Measurements from ENCODE around the gene FAM229B. TPM values are rescaled to one million over a fixed set of nuclear protein-coding genes. Genes with fewer than 3 reads are reported as not detected.
"Not testable (repeated sequence)": the region's sequence is repeated elsewhere in the genome, so short reads cannot be mapped to it uniquely, and the experiment has no call there.

FAM229B gene, protein sequence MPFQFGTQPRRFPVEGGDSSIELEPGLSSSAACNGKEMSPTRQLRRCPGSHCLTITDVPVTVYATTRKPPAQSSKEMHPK
- 25.0 TPM for total RNA-seq

DNA sequence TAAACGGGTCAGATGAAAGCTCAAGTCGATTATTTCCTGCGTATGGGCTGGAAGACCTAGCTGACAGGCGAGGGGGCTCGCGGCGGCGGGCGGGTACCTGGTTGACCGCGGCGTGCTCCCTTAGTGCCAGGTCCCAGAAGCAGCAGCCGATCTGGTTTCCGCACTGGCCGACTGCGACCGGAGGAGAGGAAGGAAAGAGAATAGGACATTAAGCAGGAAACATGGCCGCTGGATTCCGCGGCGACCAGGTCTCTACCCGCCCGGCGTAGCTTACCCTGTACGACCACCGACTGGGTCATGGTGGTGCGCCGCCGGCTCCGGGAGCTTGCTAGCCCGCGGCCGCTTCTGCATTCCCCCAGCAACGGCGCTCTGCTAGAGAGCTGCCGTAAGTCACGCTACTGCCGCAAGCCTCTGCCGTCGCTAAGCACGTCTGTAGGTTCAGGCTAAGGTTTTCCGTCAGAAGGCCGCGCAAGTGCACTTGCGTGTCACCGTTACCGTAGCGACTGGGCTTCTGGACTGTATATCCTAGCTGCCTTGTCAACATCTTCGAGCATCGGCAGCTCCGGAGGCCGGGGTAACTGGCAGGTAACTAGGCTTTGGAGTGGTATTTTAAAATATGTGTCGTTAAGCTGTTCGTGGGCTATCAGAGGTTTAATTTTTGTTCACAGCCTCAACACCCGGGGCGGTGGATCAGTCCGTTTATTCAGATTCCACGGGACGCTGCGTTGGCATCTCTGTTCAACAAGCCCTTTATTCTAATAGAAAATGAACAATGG, at the start of gene FAM229B, which contains the start of gene TUBE1:
Gene FAM229B (plus strand): TSS at position 456 of the 776 bp plus-strand sequence. CDS start 11,693 bp downstream, outside the sequence.
Gene TUBE1 (minus strand): TSS at position 347 of the 776 bp plus-strand sequence. CDS start 48 bp downstream, at position 299.
- peak; percentile 96 for DNase-seq (ENCODE audit: low spot score)

DNA sequence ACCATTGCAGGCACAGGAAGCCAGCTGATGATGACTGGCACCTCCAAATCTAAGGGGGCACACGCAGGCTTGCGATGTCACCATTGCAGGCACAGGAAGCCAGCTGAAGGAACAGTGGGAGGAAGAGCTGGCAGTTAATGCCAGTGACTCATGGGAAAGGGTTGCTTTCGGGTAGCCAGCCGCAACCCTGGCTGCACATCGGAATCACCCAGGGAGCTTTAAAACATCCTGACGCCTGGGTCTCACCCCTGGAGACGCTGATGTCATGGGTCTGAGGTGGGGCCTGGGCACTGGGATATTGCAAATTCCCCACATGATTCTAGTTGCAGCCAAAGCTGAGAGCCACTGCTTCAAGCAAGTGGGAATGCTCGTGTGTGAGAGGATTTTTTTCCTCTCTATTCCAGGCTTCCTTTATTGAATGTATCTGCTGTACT, 49.6 kb upstream of the FAM229B start:
- peak; percentile 54 for DNase-seq (ENCODE audit: low spot score)

DNA sequence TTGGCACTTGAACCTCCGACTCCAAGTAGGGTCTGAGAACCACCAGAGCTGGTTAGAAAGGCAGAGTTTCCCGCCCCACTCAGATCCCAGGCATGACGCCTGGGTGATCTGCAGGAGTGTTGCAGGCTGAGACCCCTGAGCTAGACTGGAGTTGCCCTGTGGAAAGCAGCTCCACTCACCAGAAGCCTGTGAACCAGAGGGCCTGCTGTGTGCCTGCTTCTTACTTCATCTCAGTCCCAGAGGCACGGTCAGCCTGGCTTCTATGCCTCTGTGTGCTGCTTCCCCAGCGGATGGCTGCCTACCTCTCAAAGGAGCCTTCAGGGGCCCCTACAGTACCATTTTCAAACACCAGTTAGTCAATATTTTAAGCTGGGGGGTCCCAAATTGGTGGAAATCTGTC, 49.1 kb upstream of the FAM229B start:
- no peak for DNase-seq (ENCODE audit: low spot score)

DNA sequence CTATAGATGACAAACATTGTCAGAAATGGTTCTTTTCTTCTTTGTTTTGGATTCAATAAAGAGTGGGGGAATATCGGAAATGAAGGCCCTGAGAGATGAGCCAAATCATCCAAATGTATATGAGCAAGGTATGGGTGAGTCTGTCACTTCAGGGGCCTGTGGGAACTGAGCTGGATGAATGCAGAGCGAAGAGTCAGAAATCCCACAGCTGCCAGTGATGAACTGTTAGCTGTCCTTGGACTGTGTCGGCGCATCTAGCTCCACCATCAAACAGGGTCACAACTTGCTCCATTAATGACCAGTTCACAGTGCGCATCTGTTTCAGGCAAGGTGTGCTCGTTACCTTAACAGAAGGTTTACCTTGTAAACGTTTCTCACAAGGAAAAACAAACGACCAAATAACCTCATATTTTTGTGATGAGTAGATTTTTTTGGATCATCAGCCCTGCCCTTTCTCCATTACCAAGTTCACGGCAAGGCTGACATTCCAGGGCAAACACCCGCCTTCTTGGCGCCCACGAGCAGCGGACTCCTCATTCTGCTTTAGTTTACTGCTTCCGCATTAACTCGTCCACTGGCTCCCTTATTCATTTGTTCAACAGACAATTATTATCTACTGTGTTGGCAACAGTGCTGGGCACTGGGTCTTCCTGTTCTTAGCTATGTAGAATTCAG, 48.5 kb upstream of the FAM229B start:
- no peak for DNase-seq (ENCODE audit: low spot score)

DNA sequence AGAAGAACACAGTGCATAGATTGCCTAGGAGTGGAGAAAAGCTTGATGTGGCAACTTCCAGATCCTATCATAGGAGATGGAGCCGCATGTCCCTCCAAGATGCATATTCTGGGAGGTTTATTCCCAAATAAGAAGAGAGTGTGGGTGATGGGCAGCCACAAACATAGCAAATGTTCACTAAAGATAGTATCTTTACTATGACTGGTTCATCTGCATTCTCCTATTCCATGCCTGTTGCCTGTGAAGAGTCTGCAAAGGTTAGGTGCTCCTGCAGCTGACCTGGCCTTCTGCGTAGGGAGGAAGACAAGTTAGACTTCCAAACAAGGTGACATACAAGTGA, 48.0 kb upstream of the FAM229B start:
- no peak for DNase-seq (ENCODE audit: low spot score)

DNA sequence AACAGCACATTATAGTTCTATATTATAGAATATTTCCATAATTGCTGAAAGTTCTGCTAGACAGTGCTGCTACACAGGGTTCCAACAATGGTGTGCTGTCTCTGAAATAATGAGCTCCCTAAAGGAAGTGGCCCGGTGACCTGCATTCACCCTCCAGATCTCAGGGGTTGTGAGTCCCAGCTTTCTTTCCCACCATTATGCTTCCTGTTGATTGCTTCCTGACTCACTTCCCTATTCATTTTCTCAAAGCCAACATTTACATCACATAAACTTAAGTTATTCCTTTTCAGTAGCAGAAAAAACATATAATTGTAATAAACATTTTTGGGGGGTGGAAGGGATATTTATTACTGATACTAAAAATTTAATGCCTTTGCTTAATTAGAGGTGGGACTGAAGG, 46.4 kb upstream of the FAM229B start:
- DNase-seq (ENCODE audit: low spot score), result no peak

DNA sequence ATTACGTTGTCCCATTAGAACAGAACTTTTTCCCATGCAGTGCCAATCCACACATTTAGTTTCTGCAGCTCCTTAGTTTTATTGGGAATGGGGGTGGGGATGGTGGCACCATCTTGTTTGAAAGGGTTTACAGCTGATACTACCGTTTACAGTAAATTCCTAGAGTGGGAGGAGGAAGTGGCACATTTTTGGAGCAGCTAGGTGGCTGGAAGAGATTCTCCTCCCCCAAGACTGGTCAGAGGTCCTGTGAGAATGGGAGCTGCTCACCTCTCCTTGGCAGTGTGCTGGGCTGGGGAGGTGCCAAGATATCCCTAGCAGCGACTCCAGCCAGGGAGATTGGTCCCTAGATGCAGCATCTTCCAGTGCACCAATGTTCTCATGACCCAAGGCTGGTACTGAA, 45.9 kb upstream of the FAM229B start:
- no peak for DNase-seq (ENCODE audit: low spot score)

DNA sequence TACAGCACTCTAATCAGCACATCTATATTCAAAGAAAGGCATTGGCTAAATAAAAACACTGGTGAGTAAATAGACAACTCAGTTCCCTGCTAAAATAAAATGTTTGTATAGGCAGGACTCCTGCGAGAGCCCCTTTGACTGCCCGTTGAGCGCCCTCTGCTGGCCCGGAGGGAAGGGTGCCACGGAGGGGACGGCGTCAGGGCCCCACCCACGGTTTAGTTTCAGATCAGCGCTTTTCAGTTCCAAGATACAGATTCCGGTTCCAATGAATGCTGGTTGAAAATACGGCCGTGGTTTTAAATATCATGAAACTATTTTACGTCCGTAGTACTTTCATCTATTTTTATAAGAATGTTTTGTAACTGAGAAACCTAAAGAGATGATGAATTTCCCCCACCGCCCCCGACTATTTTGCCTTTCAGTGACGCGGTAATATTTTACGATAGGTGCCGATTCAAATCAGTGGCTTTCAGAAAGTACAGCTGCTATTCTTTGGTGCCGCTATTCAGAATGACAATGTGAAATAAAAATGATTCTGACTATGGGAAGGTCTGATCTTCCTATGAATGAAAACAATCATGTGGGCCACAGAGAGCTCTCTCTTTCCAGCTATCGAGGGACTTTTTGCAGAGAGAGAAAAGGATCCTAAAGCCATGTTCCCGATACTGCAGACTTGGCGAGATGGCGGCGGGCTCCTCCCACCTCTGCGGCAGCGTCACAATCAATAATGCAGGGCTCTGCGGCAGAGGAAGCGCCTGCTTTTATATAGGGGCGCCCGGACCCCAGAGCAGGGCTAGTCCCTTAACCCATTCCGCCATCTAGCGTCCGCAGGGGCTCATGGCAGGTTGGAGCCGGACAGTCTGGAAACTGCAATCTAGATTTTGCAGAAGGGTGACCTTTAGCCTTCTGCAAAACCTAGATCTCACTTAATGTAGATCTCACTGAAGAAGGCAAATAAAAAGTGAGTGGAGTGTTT, 44.1 kb upstream of the FAM229B start:
- peak; percentile 89 for DNase-seq (ENCODE audit: low spot score)

DNA sequence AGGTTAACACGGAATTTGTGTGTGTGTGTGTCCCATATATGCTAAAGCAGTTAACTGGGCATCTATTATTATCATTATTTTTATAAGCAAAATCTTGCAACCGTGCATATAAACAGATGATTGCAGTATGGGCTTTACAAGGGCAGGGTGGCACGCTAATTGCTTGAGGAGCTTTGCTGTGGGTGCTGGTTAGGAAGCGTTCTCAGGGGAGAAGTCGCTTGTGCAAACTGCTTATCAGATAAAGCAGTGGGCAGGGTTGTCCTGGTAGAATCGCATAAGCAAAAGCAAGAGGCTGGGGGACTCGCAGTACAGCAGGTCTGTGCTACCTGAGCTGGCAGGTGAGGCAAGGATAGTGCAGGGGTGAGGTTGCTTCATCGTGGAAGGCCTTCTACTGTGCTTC, 43.2 kb upstream of the FAM229B start:
- no peak for DNase-seq (ENCODE audit: low spot score)

DNA sequence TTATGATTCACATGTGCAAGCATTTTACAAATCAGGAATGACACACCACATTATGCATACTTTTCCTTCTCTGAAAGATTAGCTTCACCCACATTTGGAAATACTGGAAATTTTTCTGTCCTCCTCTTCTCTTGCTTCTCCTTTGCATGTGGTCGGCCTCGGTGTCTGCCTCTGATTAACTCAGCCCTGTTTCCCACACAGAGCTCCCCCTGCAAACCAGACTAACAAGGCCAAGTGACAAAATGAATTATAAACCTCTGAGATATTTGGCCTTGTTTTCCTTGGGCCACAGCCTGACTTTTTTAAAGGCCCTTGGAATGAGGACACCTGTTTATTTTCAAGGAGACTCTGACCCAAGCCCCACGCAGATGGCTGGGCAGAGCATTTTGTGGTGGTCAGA, 42.5 kb upstream of the FAM229B start:
- DNase-seq (ENCODE audit: low spot score), result no peak

DNA sequence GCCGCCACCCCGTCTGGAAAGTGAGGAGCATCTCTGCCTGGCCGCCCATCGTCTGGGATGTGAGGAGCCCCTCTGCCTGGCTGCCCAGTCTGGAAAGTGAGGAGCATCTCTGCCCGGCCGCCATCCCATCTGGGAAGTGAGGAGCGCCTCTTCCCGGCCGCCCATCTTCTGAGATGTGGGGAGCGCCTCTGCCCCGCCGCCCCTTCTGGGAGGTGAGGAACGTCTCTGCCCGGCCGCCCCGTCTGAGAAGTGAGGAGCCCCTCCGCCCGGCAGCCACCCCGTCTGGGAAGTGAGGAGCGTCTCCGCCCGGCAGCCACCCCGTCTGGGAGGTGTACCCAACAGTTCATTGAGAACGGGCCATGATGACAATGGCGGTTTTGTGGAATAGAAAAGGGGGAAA, 39.9 kb upstream of the FAM229B start:
- DNase-seq (ENCODE audit: low spot score), result not testable (repeated sequence)

DNA sequence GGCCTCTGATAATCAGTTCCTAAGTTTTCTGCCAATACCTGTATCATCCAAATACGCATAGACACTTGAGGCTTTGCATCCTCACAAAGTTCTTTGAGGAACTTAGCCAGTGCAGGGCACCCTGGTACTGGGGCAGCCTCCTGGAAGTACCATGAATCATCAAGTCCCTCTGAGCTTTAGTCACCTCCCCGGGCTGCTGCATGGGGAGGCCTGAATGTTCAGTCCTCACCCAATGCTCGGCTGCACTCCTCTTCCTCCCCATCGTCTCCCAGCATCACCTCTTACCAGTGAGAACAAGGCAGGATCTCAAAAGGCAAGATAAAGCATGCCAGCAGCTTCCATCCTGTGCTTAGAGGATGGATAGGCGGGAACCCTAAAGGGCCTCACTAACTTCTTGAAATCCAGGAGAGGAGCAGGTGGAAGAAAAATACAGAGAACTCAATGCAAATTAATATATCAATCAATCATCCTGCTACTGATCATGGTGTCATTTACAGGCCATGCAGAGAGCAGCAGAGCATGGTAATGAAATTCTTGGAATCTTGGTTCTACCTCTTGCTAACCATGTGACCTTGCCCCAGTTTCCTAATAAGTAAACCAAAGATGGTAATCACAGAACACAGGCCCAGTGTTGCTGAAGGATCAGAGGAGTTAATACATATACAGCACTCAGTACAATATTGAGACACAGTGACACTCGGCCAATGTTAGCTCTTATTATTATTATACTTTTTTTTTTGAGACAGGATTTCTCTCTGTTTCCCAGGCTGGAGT, 38.2 kb upstream of the FAM229B start:
- DNase-seq (ENCODE audit: low spot score), result no peak

DNA sequence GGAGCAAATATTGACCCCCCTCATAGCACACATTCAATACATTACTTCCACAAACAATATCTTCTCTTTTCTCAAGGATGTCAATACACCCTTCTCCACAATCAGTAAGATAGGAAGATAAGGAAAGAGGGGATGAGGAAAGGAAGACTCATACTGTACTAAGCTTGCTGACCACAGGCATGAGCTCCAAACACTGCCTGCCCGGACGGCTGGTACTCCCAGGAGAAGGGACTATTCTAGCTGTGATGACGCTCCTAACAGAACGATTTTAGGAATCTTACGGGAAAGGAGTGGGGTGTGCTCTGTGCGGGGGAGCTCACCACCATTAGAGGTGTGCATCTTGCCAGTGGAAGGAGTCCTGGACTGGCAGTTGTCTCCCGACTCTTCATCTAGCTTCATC, 37.4 kb upstream of the FAM229B start:
- DNase-seq (ENCODE audit: low spot score), result no peak

DNA sequence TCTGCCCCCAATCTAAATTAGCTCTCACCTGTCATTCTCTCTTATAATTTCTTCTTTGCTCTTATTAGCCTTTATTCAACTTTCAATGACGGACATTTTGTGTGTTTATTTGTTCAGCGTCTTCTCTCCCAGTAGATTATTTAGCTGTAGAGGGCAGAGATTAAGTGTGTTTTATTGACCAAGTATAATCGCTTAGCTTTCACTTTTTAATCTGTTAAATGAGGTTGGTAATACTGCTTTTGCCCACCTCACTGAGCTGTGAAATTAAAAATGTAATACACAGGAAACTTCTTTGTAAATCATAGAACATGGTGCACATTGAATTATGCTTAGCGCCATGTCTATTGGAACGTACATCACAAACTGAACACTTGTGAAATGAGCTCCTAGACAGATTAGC, 37.0 kb upstream of the FAM229B start:
- no peak for DNase-seq (ENCODE audit: low spot score)

DNA sequence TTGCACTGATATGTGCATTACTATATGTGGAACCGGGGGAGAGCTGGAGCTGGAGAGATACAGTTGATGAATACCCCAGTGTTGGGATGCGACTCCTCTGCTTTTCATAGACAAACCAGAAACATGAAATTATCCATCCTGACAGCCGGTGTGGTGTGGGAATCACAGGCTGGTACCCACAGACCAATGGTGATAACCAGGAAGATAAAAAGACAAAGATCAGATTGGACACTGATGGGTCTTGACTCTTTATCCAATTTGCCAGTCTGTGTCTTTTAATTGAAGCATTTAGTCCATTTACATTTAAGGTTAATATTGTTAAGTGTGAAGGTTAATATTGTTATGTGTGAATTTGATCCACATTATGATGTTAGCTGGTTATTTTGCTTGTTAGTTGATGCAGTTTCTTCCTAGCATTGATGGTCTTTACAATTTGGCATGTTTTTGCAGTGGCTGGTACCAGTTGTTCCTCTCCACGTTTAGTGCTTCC, 36.1 kb upstream of the FAM229B start:
- DNase-seq (ENCODE audit: low spot score), result not testable (repeated sequence)

DNA sequence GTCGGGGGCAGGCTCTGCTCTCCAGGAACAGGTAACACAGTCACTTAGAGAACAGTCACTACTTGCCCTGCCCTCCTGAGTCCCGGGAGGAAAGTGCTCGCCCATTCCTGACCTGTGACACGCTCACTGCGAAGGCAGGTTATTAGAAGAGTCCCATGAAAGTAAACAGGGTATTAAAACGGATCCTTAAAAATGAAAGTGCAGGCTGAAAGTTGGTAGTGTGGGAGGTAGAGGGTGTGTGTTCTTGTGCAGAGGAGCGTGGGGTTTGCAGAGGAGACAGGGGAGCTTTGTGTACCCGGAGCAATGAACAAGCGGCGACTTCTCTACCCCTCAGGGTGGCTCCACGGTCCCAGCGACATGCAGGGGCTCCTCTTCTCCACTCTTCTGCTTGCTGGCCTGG, 33.4 kb upstream of the FAM229B start, which contains the start of gene CCN6:
Gene CCN6 (plus strand): TSS at position 104 of the 400 bp plus-strand sequence. CDS start 254 bp downstream, at position 358.
- DNase-seq (ENCODE audit: low spot score), result no peak

DNA sequence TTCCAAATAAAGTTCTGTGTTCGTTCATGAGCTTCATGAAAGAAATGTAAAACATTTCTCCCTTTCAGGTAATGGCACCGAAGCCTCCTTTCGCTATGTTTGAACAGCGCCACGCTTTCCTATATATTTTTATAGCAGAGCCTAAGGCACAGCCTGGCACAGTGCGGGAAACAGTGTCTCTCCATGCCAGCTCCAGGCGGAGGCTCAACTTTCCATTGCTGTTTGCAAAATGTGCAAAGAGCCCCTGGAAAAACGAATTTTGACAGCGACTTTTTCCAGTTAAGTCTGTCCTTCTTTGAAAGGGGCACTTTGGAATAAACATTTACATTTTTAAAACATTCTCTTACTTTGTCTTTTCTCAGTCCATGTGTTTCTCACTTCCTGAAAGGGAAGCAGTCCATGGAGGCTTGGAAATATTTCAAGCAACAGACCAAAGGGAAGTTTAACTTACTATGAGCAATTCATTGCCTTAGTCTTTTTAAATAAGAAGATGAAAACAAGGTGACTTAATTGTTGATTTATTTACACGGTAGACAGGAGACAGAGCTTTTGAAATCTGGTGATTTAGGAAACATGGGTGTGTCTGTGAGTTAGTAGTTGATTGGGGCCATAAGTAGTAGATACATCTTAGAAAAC, 32.7 kb upstream of the FAM229B start:
- DNase-seq (ENCODE audit: low spot score), result no peak

DNA sequence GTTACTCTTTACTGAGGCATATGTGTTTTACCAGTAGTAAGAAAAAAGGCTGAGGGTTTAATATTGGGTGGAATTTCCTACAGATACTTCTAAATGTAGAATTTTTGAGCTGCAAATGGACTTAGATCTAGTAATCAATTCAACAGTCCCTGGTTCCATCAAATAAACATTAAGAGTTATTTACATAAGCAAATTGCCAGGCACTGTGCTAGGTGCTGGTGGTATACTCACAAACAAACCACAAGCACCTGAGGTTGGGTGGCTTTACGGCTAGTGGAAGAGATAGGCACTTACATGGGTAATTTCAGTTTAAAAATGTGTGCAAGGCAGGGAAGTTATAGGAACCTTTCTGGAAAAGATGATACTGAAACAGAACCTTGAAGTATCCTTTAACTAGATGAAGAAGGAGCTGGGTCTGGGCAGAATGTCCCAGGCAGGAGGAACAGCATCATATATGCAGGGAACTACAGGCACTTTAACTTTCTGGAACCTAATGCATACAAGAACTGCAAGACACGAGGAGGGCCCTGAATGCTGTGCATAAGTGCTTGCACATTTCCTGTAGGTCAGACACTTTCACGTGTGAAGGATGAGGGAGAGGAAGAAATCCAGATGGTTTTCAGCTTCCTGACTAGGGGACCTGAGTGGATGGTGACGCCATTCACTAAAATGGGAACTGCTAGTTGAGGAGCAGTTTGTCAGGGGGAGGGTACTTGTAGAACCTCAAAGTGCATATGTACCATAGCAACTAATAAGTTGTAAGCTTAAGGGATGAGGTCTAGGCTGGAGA, 29.0 kb upstream of the FAM229B start:
- DNase-seq (ENCODE audit: low spot score), result no peak

DNA sequence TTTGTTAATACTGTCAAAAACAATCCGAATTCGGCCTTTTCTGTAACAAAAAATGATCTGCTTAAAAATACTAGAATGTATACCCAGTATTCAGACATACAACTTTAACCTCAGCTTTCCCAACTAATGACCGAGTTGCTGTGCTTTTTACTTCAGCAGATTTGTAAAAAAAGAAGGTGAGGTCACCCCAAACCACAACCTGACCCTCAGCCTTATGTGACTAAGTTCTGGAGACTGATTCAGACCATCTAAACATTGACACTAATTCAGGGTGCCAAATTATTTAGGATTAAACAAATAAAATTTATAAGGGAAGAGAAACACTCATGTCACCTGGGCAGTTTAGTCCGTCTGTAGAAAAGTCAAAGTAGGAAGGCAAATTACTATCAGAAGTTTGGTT, 25.8 kb upstream of the FAM229B start:
- no peak for DNase-seq (ENCODE audit: low spot score)

Measured in mucosa of gallbladder (tissue), 1 donor.